IPS DF 19.7 (cell line): ENCODE data around the gene ARHGAP15.

ENCODE experiments used
- DNase-seq: peaks from one replicate; pipeline ENCODE4 v3.0.0-alpha.2; 2013; ENCODE audit warnings: low read depth, low spot score

The ARHGAP15 gene

GRCh38 chr2:143452817-143453451 lies 323.7 kb downstream of the ARHGAP15 start:
- no peak for DNase-seq

GRCh38 chr2:143453981-143454511 lies 324.8 kb downstream of the ARHGAP15 start:
- DNase-seq, result no peak

DNA sequence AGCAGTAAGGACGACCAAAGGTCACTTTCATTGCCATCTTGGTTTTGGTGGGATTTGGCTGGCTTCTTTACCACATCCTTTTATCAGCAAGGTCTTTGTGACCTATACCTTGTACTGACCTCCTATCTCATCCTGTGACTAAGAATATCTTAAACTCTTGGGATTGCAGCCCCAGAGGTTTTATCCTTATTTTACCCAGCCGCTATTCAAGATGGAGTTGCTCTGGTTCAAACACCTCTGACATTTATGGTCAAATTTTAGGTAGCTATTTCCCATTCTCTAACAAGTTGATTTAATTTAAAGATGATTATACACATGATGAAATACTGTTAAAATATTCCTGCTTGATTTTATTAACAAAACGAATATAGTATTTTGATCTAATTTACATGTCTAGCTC lies 326.1 kb downstream of the ARHGAP15 start:
- DNase-seq, result no peak

DNA sequence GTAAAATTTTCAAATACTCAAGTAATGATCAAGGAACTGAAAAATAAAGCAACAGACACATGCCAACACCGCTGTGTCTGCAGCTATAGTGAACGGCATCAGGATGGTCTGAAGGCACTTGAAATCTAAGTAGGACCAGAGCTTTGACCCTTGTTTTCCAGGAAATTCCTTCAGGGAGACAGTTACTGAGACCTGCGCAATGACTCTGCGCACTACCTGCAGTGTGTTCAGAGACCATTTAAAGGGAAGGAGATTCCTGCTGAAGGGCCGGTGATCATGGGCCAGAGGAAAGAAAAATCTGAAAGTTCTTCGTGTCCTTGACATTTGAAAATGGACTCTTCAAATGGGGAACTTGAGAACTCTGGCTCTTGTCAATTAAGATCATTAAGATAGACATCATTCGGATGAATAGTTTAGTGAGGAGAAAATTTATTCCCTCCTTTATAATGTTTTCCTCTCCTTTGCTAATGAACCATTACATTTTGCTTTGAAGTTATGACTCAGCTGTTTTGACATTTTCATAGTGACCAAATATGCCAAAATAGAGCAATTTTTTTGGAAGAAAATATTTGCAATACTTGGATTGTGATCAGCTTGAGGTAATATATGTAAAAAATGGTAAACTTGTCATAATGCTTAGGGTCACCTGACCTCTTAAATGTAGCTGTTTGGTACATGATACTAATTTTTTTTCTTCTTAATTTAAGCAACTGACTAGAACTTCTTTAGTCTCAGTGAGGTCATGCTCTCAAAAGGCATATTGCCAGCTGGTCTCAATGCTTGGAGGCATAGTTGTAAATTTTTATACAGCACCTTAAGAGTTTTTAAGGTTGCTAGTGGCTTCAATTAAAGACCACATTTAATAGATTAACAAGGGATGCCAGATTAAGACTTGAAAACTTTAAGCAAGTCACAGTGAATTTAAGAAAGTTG lies 329.3 kb downstream of the ARHGAP15 start:
- DNase-seq, result no peak

DNA sequence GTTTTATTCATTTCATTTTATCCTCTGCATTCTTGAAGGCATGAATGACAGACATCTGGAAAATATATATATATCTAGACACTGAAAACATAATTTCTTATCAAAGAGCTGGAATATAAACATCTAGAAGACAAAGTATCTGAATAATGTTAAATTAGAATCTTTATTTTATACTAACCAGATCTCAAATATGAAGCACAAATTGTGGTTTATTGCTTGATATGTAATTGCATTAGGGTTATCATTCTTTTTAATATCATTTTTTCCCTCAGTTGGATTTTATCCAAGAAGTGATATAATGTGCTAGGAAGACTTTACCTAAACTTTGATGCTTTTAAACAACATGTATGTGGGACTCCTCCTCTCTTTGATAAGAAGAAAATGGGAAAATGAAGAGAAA lies 331.2 kb downstream of the ARHGAP15 start:
- no peak for DNase-seq

- no peak for DNase-seq
Observed at GRCh38 chr2:143463719-143464118, 334.5 kb downstream of the ARHGAP15 start.

DNA sequence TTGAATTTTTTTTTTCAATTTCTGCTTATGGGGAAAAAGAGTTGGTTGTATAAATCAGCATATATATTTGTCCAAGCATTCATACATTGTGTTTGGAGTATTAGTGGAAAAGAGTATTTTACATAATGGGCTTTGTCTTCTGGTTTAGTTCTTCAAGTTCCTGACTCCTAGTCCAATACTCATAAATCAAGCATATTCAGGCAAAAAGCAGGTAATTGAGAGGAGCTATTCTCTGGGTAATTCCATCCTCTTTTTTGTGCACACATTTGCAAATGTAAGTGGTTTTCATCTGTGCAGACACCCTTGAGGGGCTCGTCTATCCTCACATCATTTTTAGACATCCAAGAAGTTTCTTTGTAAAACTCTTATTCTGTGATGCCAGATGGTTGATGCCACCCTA lies 337.2 kb downstream of the ARHGAP15 start:
- no peak for DNase-seq

- DNase-seq, result no peak
Observed at GRCh38 chr2:143467011-143467410, 337.8 kb downstream of the ARHGAP15 start.

DNA sequence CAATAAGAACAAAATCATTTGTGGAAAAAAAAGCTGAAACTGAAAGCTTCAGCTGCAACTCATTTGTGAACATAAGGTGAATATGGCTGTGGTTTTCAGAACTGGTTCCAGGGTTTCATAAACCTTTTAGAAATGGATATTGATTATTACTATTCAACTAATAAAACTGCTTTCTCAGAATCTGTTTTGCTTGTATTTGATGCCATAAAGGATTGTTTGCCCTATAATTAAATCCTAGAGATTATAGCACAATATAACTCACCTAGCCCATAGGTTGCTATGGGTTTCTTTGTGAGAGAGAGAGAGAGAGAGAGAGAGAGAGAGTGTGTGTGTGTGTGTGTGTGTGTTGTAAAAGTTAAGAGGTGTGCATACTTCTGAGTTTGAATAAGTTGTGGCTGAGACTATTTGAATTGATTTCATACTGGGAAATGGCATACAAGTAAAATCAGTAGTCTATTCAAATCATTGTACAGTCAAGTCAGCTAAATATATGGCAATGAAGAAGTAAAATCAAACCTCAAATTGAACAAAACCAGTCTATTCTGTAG lies 339.2 kb downstream of the ARHGAP15 start:
- DNase-seq, result no peak

DNA sequence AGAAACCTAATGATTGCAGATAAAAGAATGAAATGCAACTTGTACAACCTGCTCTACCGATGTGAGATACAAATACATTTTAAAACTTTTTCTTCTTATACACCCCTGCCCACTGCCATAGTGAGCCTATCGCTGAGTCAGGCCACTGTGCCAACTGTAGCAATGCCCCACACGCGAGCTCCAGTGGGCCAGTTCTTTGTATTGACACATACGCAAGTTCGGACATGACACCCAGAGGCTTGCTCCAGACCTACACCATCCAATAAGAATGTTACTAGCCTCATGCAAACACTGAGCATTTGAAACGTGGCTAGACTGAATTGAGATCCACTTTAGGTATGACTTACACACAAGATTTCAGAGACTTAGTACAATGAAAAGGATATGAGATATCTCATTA lies 340.1 kb downstream of the ARHGAP15 start:
- no peak for DNase-seq

GRCh38 chr2:143471550-143471949 lies 342.3 kb downstream of the ARHGAP15 start:
- DNase-seq, result no peak

DNA sequence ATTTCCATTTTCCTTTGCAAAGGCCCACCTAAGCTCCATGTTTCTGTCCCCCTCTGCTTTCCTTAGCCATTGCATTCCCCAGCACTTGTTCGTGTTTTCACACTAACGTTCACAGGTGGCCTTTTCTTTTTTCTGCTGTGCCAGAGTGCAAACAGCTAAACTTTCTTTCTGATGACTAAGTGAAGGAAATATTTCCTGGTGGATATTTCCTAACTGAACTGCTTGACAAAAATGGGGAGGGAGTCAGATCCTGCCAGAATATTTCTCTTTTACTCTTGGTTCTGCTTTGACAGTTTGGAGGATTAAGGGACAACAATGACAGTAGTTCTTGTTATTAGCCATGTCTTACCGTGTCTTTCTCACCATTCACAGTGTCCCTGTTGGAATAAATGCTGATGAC lies 344.0 kb downstream of the ARHGAP15 start:
- DNase-seq, result no peak

- DNase-seq, result no peak
Observed at GRCh38 chr2:143473820-143474219, 344.6 kb downstream of the ARHGAP15 start.

DNA sequence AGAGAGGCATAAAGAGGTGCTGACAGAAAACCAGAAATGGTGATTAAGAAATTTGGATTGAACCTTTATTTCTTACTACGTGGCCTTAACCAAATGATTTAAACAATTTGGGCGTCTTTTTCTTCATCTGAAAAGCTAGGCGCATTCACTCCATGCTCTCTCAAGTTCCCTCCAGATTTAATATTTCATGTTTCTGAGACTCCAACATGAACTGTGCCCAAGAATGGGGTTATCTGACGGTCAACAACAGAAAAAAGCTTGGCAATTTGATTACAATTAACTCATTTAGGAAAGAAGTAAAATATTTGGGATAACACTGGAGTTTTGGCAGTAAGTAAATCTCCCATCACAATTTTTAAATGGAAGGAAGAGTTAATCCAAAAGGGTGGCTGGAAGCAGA lies 345.4 kb downstream of the ARHGAP15 start:
- DNase-seq, result no peak

GRCh38 chr2:143475041-143475776 lies 346.0 kb downstream of the ARHGAP15 start:
- no peak for DNase-seq

GRCh38 chr2:143476336-143477087 lies 347.3 kb downstream of the ARHGAP15 start:
- no peak for DNase-seq

DNA sequence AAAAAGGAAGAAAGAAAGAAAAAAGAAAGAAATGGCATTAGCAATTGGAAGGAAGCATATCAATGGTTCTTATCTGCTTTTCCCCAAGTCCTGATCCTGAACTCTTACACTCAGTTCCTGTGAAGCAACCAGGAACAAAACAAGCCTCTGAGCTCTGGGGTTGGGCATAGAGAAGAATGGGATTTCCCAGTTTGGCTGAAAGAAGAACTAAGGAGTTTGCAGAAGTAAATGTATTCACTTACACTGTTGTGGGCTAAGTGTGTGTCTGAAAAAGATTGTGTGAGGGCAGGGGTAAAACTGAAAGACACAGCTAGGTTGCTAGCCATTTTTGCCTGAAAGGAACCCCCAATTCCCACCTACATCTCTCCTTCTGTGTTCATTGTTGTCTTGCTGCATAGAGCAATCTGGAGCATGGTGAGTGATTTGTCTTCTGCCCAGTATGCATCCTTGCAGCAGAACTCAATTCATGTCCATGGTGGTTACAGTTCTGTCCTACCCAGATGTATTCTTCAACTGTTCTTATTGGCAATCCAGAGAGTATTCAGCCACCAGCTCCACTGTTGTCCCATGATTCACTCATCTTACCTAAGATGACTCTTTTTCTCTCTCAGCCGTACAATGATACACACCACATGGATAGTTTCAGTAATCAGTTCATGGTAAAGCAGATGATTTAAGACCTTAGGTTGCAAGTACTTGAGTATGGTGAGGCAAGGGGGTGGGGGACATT lies 348.7 kb downstream of the ARHGAP15 start:
- DNase-seq, result no peak

DNA sequence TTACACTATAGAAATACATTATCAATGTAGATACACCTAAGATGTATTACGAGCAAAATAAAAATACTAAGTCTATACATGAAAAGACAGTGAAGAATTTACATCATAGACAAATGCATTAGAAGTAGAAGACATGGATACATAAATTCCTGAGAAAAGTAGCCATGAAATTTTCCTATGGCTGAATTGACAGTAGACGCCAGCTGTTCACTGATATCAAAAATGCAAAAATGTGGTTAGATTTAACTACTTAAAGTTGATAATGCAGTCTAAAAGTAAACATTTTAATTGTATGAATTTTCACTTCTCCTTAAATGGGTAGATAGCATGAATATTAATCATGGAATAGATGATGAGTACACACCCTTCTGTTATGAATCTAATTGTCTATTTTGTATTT lies 350.9 kb downstream of the ARHGAP15 start:
- DNase-seq, result no peak

- no peak for DNase-seq
Observed at GRCh38 chr2:143480601-143481236, 351.5 kb downstream of the ARHGAP15 start.

- DNase-seq, result no peak
Observed at GRCh38 chr2:143481237-143481623, 352.0 kb downstream of the ARHGAP15 start.
